Neural cell (in vitro differentiated cells): ENCODE results near the gene ADAMTS18. TPM values are rescaled to one million over a fixed set of nuclear protein-coding genes. Genes with fewer than 3 reads are reported as not detected.

Source experiments
- H2AFZ ChIP-seq: fragments of 200-600, 300-800 bp; sonication (generic), shearing (Covaris generic); 2 replicates; pipeline ENCODE4 v1.6.0; 2014; ENCODE audit warnings: low read depth, mild to moderate bottlenecking, antibody characterized with exemption, low read length, moderate library complexity
- H3F3A ChIP-seq: fragments of 200-600 bp; shearing (Covaris generic); 2 replicates; pipeline ENCODE4 v1.6.1; 2016; ENCODE audit warnings: mild to moderate bottlenecking, moderate library complexity, mixed read lengths, antibody characterized with exemption, low read length; ENCODE audit not compliant: insufficient read depth, poor library complexity, severe bottlenecking
- H3K27ac ChIP-seq: fragments of 200-600, 300-800 bp; sonication (generic), shearing (Covaris generic); 2 replicates; pipeline ENCODE4 v1.5.1; 2014; ENCODE audit warnings: mild to moderate bottlenecking, low read length, moderate library complexity
- H3K27me3 ChIP-seq: fragments of 300-800, 200-600 bp; sonication (generic), shearing (Covaris generic); 2 replicates; pipeline ENCODE4 v1.6.0; 2014; ENCODE audit warnings: mild to moderate bottlenecking, low read depth, low read length, moderate library complexity; ENCODE audit not compliant: insufficient read depth
- H3K36me3 ChIP-seq: fragments of 300-800, 200-600 bp; sonication (generic), shearing (Covaris generic); 2 replicates; pipeline ENCODE4 v1.5.1; 2014; ENCODE audit warnings: mild to moderate bottlenecking, antibody characterized with exemption, low read length, moderate library complexity; ENCODE audit not compliant: insufficient read depth
- H3K4me2 ChIP-seq: fragments of 300-800, 200-600 bp; sonication (generic), shearing (Covaris generic); 2 replicates; pipeline ENCODE4 v1.6.0; 2014; ENCODE audit warnings: mild to moderate bottlenecking, low read length
- H3K4me3 ChIP-seq: fragments of 300-800, 200-600 bp; sonication (generic), shearing (Covaris generic); 2 replicates; pipeline ENCODE4 v1.5.1; 2014; ENCODE audit warnings: mild to moderate bottlenecking, low read length, moderate library complexity
- H3K79me2 ChIP-seq: fragments of 200-600 bp; shearing (Covaris generic); replicated peaks from 2 replicates; pipeline ENCODE4 v1.6.0; 2014; ENCODE audit warnings: mild to moderate bottlenecking, low read length, moderate library complexity; ENCODE audit not compliant: insufficient read depth
- H3K9ac ChIP-seq: fragments of 300-800, 200-600 bp; sonication (generic), shearing (Covaris generic); 2 replicates; pipeline ENCODE4 v1.6.1; 2016; ENCODE audit warnings: mild to moderate bottlenecking, low read length, mixed read lengths
- H3K9me2 ChIP-seq: fragments of 200-600 bp; shearing (Covaris generic); 2 replicates; pipeline ENCODE4 v1.6.1; 2016; ENCODE audit warnings: mild to moderate bottlenecking, low read length, mixed read lengths; ENCODE audit not compliant: insufficient read depth
- H3K9me3 ChIP-seq: fragments of 200-600, 300-800 bp; sonication (generic), shearing (Covaris generic); 2 replicates; pipeline ENCODE4 v1.6.1; 2016; ENCODE audit warnings: mild to moderate bottlenecking, mixed run types, low read length, moderate library complexity, mixed read lengths
- H4K20me1 ChIP-seq: fragments of 200-600 bp; shearing (Covaris generic); 2 replicates; pipeline ENCODE4 v1.6.1; 2016; ENCODE audit warnings: mild to moderate bottlenecking, mixed run types; ENCODE audit not compliant: insufficient read depth
- CTCF ChIP-seq: fragments of 450-650 bp; IDR thresholded peaks from 2 replicates; pipeline ENCODE4 v1.5.1; 2014; ENCODE audit warnings: antibody characterized with exemption, mild to moderate bottlenecking, moderate library complexity; ENCODE audit not compliant: poor library complexity, severe bottlenecking
- EP300 ChIP-seq: fragments of 450-650 bp; conservative IDR thresholded peaks from 2 replicates; pipeline ENCODE4 v1.6.1; 2014; ENCODE audit warnings: antibody characterized with exemption, mild to moderate bottlenecking, moderate library complexity; ENCODE audit not compliant: poor library complexity, severe bottlenecking
- EZH2 ChIP-seq: fragments of 200-600, 300-800 bp; shearing (Covaris generic), sonication (generic); IDR thresholded peaks from 2 replicates; pipeline ENCODE4 v1.6.1; 2014; ENCODE audit warnings: antibody characterized with exemption, low read length, borderline replicate concordance, mild to moderate bottlenecking; ENCODE audit not compliant: insufficient read depth, poor library complexity, severe bottlenecking
- MXI1 ChIP-seq: fragments of 450-650 bp; conservative IDR thresholded peaks from 2 replicates; pipeline ENCODE4 v1.6.1; 2014; ENCODE audit warnings: antibody characterized with exemption, mild to moderate bottlenecking; ENCODE audit not compliant: poor library complexity, severe bottlenecking
- POLR2AphosphoS5 ChIP-seq: IDR thresholded peaks from 2 replicates; pipeline ENCODE4 v1.6.1; 2012
- RAD21 ChIP-seq: fragments of 450-650 bp; conservative IDR thresholded peaks from 2 replicates; pipeline ENCODE4 v1.6.1; 2014; ENCODE audit warnings: antibody characterized with exemption, mild to moderate bottlenecking, moderate library complexity
- REST ChIP-seq: IDR thresholded peaks from 2 replicates; pipeline ENCODE4 v1.6.1; 2012; ENCODE audit warnings: borderline replicate concordance
- SMC3 ChIP-seq: fragments of 450-650 bp; conservative IDR thresholded peaks from 2 replicates; pipeline ENCODE4 v1.6.1; 2014; ENCODE audit warnings: antibody characterized with exemption, mild to moderate bottlenecking, moderate library complexity; ENCODE audit not compliant: poor library complexity
- TAF1 ChIP-seq: IDR thresholded peaks from 2 replicates; pipeline ENCODE4 v1.6.1; 2012; ENCODE audit warnings: low read depth
- polyA plus RNA-seq: library from polyadenylated mRNA; depleted of rRNA; stranded (reverse); fragments of >200 nt; gene quantifications from 2 replicates; pipeline ENCODE4 v1.2.3, GENCODE V29; 2014

Gene ADAMTS18
- polyA plus RNA-seq, 1 donor from 2014 or later: 1.3 TPM

GRCh38 chr16:77233799-77234519 lies 200.9 kb downstream of the ADAMTS18 start:
- Histone ChIP-seq H4K20me1 (no peaks in the 10 kb centered on the region), H3K4me3 (no peak overlapping the region), H3K27me3 (no peaks in the 10 kb centered on the region), H3K9ac (no peak overlapping the region), H3K27ac (no peak overlapping the region), H3K9me2 (no peaks in the 10 kb centered on the region), H3K79me2 (no peaks in the 10 kb centered on the region), H3K36me3 (no peaks in the 10 kb centered on the region), H3K9me3 (no peaks in the 10 kb centered on the region), H3K4me2 (no peak overlapping the region), H2AFZ (no peak overlapping the region), H3F3A (no peaks in the 10 kb centered on the region)
- TF ChIP-seq REST: no peak
- no peak for TF ChIP-seq POLR2AphosphoS5
- TF ChIP-seq TAF1: no peak
- TF ChIP-seq RAD21: no peak
- no peak for TF ChIP-seq EZH2
- no peak for TF ChIP-seq EP300
- no peak for TF ChIP-seq MXI1
- TF ChIP-seq CTCF: no peak
- TF ChIP-seq SMC3: no peak

Other genes with a start within 250 kb of the ADAMTS18 start
- 11.6 and 12.2 TPM in 2 replicates for gene MON1B, start 243.8 kb downstream of the ADAMTS18 start, polyA plus RNA-seq
- gene SYCE1L, start 235.6 kb downstream of the ADAMTS18 start, polyA plus RNA-seq: 1.7 and 3.4 TPM in 2 replicates